MCF 10A (cell line): ENCODE measurements around the gene ERCC1. TPM values are rescaled to one million over a fixed set of nuclear protein-coding genes. Genes with fewer than 3 reads are reported as not detected.

Experiments
- BruUV-seq: library from RNA; stranded (reverse); fragments of 400-500 nt; replicated peaks from 2 replicates; lab custom pipeline; 2021; lab: Mats Ljungman, UMichigan
- CTCF ChIA-PET: fragments of 300-600 bp; sonication (Branson Sonifier 250); formaldehyde crosslinking; extraction: SDS; loops from one replicate; lab custom pipeline; 2021; ENCODE audit warnings: antibody characterized with exemption, inconsistent platforms; lab: Yijun Ruan, JAX
- POLR2A ChIA-PET: fragments of 300-600, 350-650 bp; sonication (Branson Sonifier 250); formaldehyde crosslinking; extraction: SDS; loops from one replicate; lab custom pipeline; 2020; ENCODE audit warnings: antibody characterized with exemption, inconsistent platforms; lab: Yijun Ruan, JAX
- DNase-seq: peaks from one replicate; pipeline ENCODE4 v3.0.0-alpha.2; 2018; ENCODE audit not compliant: unreplicated experiment
- H3K27ac Mint-ChIP-seq: one replicate; pipeline ENCODE4 v1.8.0; 2022; ENCODE audit warnings: mild to moderate bottlenecking, low read depth, mixed read lengths; ENCODE audit not compliant: unreplicated experiment
- H3K27me3 Mint-ChIP-seq: one replicate; pipeline ENCODE4 v1.8.0; 2022; ENCODE audit warnings: mixed read lengths; ENCODE audit not compliant: insufficient read depth, unreplicated experiment
- H3K36me3 Mint-ChIP-seq: one replicate; pipeline ENCODE4 v1.8.0; 2022; ENCODE audit warnings: mild to moderate bottlenecking, moderate library complexity, mixed read lengths; ENCODE audit not compliant: insufficient read depth, unreplicated experiment
- H3K4me1 Mint-ChIP-seq: one replicate; pipeline ENCODE4 v1.8.0; 2022; ENCODE audit warnings: mixed read lengths; ENCODE audit not compliant: insufficient read depth, unreplicated experiment
- H3K4me3 Mint-ChIP-seq: one replicate; pipeline ENCODE4 v1.8.0; 2022; ENCODE audit warnings: mild to moderate bottlenecking, moderate library complexity, mixed read lengths; ENCODE audit not compliant: unreplicated experiment
- H3K9me3 Mint-ChIP-seq: one replicate; pipeline ENCODE4 v1.8.0; 2022; ENCODE audit warnings: mixed read lengths; ENCODE audit not compliant: unreplicated experiment
- CTCF ChIP-seq: fragments of 200-600 bp; IDR thresholded peaks from one replicate; pipeline ENCODE4 v1.8.0; 2022; ENCODE audit warnings: antibody characterized with exemption, mild to moderate bottlenecking; ENCODE audit not compliant: unreplicated experiment
- intact Hi-C: fragments of 100-400 bp; cut with micrococcal nuclease; formaldehyde crosslinking; loops from 2 replicates; pipeline ENCODE4 v1.14.1; 2022
- total RNA-seq: library from RNA; stranded (reverse); gene quantifications from 2 replicates; pipeline ENCODE4 v1.2.3, GENCODE V29; 2022

ERCC1 gene
- total RNA-seq, 1 experiment from 2014 or later = 227 TPM

- CTCF ChIA-PET = interaction anchor here (1.1 to 1.2 kb wide), 3 partner anchors 18 to 24 kb away, joined by 3 to 5 read pairs (median 4); no protein-coding TSS in a partner anchor
- H3K36me3 Mint-ChIP-seq = no peaks in the 10 kb centered on the region
- no peak overlapping the region for H3K27ac Mint-ChIP-seq
- POLR2A ChIA-PET = no interaction called here
- no TSS peak for BruUV-seq
- TF ChIP-seq CTCF = no peak
- H3K4me1 Mint-ChIP-seq = peaks cover 7% of the 10 kb centered on the region
- no peaks in the 10 kb centered on the region for H3K27me3 Mint-ChIP-seq
- no peak overlapping the region for H3K4me3 Mint-ChIP-seq
- DNase-seq = no peak
- intact Hi-C loops = no loop called here
- H3K9me3 Mint-ChIP-seq = no peaks in the 10 kb centered on the region
These were observed 37.2 kb upstream of the ERCC1 start for GRCh38 chr19:45460807-45461347.

- BruUV-seq = no TSS peak
- TF ChIP-seq CTCF = no peak
- ChIA-PET POLR2A (no interaction called here), CTCF (interaction anchor here (0.6 to 1.5 kb wide), 3 partner anchors 10 to 269 kb away, joined by 3 to 11 read pairs (median 4); no protein-coding TSS in a partner anchor)
- Mint-ChIP-seq H3K9me3 (no peaks in the 10 kb centered on the region), H3K27me3 (no peaks in the 10 kb centered on the region), H3K27ac (no peak overlapping the region), H3K4me1 (peaks cover 29% of the 10 kb centered on the region), H3K36me3 (no peaks in the 10 kb centered on the region), H3K4me3 (no peak overlapping the region)
- intact Hi-C loops = no loop called here
- no peak for DNase-seq
These were observed 34.1 kb upstream of the ERCC1 start for GRCh38 chr19:45457776-45458175.

GRCh38 chr19:45456500-45456815 lies 32.7 kb upstream of the ERCC1 start:
- no peaks in the 10 kb centered on the region for H3K27me3 Mint-ChIP-seq
- ChIA-PET POLR2A (interaction anchor here (1.5 to 6.5 kb wide), 5 partner anchors 9 to 54 kb away, joined by 4 to 120 read pairs (median 12); partner anchors contain the start of genes ERCC1 and FOSB), CTCF (interaction anchor here (0.5 to 3.2 kb wide), 2 partner anchors 11 to 68 kb away, joined by 3 to 14 read pairs; partner anchors contain the start of gene FOSB)

More at GRCh38 chr19:45456500-45456815, 32.7 kb upstream of the ERCC1 start:
- Mint-ChIP-seq H3K9me3 (no peaks in the 10 kb centered on the region), H3K4me3 (peak overlapping the region; percentile 59), H3K36me3 (peaks cover 1% of the 10 kb centered on the region), H3K4me1 (peaks cover 33% of the 10 kb centered on the region), H3K27ac (peak overlapping the region; percentile 99)
- TF ChIP-seq CTCF = no peak
- no TSS peak for BruUV-seq
- intact Hi-C loops = no loop called here
- no peak for DNase-seq
